Progenitor cell of endocrine pancreas (in vitro differentiated cells): ENCODE measurements around the gene AXIN2. TPM values are rescaled to one million over a fixed set of nuclear protein-coding genes. Genes with fewer than 3 reads are reported as not detected.
A peak's percentile ranks its signal among the peaks of the same experiment; 100 is the strongest.

Experiments used
- DNase-seq: peaks from one replicate; pipeline ENCODE4 v3.0.0; 2021; ENCODE audit warnings: low spot score; ENCODE audit not compliant: unreplicated experiment
- H3K27ac Mint-ChIP-seq: 2 replicates; pipeline ENCODE4 v1.8.0; 2021; ENCODE audit warnings: mild to moderate bottlenecking, moderate library complexity, mixed read lengths
- H3K27me3 Mint-ChIP-seq: 2 replicates; pipeline ENCODE4 v1.8.0; 2021; ENCODE audit warnings: mixed read lengths
- H3K36me3 Mint-ChIP-seq: 2 replicates; pipeline ENCODE4 v1.8.0; 2022; ENCODE audit warnings: mixed read lengths; ENCODE audit not compliant: insufficient read depth
- H3K4me1 Mint-ChIP-seq: 2 replicates; pipeline ENCODE4 v1.8.0; 2021; ENCODE audit warnings: low read depth, mixed read lengths
- H3K4me3 Mint-ChIP-seq: 2 replicates; pipeline ENCODE4 v1.8.0; 2021; ENCODE audit warnings: low read depth, mild to moderate bottlenecking, moderate library complexity, mixed read lengths
- H3K9me3 Mint-ChIP-seq: 2 replicates; pipeline ENCODE4 v1.8.0; 2021; ENCODE audit warnings: low read depth, mixed read lengths
- long read RNA-seq: library from polyadenylated mRNA; unstranded; transcript quantifications from one replicate; pipeline ENCODE4 v2.0.0, GENCODE V29; 2020
- total RNA-seq: library from RNA; stranded (reverse); gene quantifications from 2 replicates; pipeline ENCODE4 v1.2.1, GENCODE V29; 2021
- TF ChIP-seq, protein P1 (sequence below): fragments of 200-600 bp; sonication (generic); IDR thresholded peaks from one replicate; pipeline ENCODE4 v1.5.0; 2021; ENCODE audit warnings: antibody characterized with exemption, mild to moderate bottlenecking; ENCODE audit not compliant: unreplicated experiment

AXIN2 gene, protein sequence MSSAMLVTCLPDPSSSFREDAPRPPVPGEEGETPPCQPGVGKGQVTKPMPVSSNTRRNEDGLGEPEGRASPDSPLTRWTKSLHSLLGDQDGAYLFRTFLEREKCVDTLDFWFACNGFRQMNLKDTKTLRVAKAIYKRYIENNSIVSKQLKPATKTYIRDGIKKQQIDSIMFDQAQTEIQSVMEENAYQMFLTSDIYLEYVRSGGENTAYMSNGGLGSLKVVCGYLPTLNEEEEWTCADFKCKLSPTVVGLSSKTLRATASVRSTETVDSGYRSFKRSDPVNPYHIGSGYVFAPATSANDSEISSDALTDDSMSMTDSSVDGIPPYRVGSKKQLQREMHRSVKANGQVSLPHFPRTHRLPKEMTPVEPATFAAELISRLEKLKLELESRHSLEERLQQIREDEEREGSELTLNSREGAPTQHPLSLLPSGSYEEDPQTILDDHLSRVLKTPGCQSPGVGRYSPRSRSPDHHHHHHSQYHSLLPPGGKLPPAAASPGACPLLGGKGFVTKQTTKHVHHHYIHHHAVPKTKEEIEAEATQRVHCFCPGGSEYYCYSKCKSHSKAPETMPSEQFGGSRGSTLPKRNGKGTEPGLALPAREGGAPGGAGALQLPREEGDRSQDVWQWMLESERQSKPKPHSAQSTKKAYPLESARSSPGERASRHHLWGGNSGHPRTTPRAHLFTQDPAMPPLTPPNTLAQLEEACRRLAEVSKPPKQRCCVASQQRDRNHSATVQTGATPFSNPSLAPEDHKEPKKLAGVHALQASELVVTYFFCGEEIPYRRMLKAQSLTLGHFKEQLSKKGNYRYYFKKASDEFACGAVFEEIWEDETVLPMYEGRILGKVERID
- 10.2 and 10.7 TPM in 2 replicates for total RNA-seq
- long read RNA-seq, partial matches to known transcripts, result 0 of 1 reads
- long read RNA-seq, other reads (novel, unspliced or antisense), result 1 of 1 reads

DNA sequence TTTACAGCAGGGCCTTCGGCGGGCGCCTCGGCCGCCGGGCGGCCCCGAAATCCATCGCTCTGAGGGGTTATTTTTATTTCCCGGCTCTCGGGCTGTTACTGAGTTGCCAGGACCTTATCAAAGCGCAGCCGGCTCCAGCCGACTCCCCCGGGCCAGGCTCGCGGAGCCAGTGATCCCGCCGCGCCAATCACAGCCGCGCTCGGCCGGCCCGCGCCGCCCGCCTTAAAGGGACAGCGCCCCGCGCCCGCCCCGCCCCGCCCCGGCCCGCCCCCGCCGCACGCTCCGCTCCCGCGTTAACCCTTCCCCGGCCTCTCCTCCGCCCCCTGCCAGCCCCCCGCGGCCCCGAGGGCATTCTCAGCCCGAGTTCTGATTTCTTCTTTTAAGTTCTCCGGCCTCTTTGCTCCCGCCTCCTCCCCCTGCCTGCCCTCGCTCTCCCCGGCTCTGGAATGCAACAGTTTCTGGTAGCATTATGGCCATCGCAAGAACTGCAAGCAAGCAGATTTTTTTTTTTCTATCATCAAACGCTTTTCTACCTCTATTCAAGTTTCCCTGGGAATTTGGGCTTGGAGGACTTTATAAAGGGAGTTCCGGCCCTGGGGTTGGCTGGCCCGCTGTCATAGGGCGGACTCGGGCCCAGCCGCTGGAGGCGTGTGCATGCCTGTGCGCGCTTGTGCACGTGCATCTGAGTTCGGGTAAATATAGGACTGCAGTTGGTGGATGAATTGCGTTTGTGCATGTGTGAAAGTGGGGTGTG is at the start of gene AXIN2:
Gene AXIN2 (minus strand): TSS at position 197 of the 754 bp plus-strand sequence. CDS start 3,028 bp downstream, outside the sequence.
- peaks cover 18% of the 10 kb centered on the region for H3K4me1 Mint-ChIP-seq
- no peaks in the 10 kb centered on the region for H3K9me3 Mint-ChIP-seq
- H3K4me3 Mint-ChIP-seq, result peak within 1 kb of the TSS; percentile 83
- peak; percentile 80 for DNase-seq
- TF ChIP-seq, protein P1, sequence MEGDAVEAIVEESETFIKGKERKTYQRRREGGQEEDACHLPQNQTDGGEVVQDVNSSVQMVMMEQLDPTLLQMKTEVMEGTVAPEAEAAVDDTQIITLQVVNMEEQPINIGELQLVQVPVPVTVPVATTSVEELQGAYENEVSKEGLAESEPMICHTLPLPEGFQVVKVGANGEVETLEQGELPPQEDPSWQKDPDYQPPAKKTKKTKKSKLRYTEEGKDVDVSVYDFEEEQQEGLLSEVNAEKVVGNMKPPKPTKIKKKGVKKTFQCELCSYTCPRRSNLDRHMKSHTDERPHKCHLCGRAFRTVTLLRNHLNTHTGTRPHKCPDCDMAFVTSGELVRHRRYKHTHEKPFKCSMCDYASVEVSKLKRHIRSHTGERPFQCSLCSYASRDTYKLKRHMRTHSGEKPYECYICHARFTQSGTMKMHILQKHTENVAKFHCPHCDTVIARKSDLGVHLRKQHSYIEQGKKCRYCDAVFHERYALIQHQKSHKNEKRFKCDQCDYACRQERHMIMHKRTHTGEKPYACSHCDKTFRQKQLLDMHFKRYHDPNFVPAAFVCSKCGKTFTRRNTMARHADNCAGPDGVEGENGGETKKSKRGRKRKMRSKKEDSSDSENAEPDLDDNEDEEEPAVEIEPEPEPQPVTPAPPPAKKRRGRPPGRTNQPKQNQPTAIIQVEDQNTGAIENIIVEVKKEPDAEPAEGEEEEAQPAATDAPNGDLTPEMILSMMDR, result peak; percentile 17
- H3K36me3 Mint-ChIP-seq, result no peaks in the 10 kb centered on the region
- H3K27me3 Mint-ChIP-seq, result peaks cover 19% of the 10 kb centered on the region
- H3K27ac Mint-ChIP-seq, result peak within 1 kb of the TSS; percentile 92

DNA sequence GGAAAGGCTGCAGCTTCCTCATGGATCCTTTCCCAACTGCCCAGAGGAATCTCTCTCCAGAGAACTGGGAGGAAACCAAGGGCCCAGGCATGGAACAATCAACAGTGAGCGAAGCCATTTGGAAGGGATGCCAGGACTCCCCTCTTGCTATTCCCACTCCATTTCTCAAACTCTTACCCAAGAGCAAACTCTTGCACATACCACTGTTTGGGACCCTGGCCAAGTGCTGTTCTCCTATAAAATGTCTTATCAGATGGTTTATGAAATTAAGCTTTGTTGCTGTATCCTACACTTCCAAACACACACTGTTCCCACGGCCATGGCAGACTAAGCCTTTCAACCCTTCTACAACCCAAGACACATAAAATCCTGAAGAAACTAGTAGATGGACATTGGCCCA is 48.3 kb upstream of the AXIN2 start:
- no peaks in the 10 kb centered on the region for H3K36me3 Mint-ChIP-seq
- DNase-seq, result no peak
- H3K9me3 Mint-ChIP-seq, result no peaks in the 10 kb centered on the region
- no peak overlapping the region for H3K4me3 Mint-ChIP-seq
- TF ChIP-seq, protein P1, result no peak
- H3K27me3 Mint-ChIP-seq, result no peaks in the 10 kb centered on the region
- H3K27ac Mint-ChIP-seq, result no peak overlapping the region
- H3K4me1 Mint-ChIP-seq, result no peaks in the 10 kb centered on the region

DNA sequence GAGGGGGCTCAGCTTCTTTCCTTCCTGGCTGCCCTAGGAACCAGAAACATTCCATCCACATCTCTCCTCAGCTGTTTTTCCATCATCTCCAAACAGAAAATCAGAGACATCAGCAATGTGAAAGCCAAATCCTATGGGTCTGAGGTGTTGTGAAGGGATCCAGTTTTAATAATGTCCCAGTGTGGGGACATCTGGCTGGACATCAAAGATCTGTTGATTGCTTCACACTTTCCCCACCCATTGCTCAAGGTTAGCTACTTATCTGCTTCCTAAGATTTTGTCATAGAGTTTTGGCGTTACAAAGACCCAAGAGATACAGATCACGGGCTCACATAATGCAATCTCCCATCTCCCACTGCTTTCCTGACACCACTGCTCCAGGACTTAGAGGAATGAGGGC is 47.8 kb upstream of the AXIN2 start:
- DNase-seq, result no peak
- H3K27ac Mint-ChIP-seq, result no peak overlapping the region
- TF ChIP-seq, protein P1, result no peak
- H3K4me1 Mint-ChIP-seq, result no peaks in the 10 kb centered on the region
- H3K9me3 Mint-ChIP-seq, result no peaks in the 10 kb centered on the region
- H3K4me3 Mint-ChIP-seq, result no peak overlapping the region
- no peaks in the 10 kb centered on the region for H3K36me3 Mint-ChIP-seq
- H3K27me3 Mint-ChIP-seq, result no peaks in the 10 kb centered on the region

DNA sequence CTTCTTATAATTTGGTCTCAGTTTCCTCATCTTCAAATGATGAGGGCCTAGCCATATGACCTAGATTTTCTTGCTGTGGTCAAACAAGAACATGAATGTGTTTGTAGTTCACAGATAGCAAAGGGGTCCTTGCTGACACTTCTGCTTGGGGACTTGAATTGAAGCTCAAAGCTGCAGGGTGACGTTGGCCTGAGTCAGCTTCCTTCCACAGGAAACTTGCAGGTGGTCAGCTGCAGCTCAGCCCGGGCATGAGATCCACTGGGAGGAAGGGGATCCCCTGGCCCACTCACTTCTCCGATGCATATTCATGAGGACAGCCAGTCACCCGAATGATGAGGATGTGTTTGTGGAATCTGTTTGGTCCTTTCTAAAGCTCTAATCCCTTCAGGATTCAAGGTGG is 42.6 kb upstream of the AXIN2 start:
- Mint-ChIP-seq H3K4me1 (peaks cover 5% of the 10 kb centered on the region), H3K27ac (no peak overlapping the region), H3K4me3 (no peak overlapping the region), H3K9me3 (no peaks in the 10 kb centered on the region), H3K36me3 (no peaks in the 10 kb centered on the region), H3K27me3 (no peaks in the 10 kb centered on the region)
- DNase-seq, result no peak
- TF ChIP-seq, protein P1, result no peak

DNA sequence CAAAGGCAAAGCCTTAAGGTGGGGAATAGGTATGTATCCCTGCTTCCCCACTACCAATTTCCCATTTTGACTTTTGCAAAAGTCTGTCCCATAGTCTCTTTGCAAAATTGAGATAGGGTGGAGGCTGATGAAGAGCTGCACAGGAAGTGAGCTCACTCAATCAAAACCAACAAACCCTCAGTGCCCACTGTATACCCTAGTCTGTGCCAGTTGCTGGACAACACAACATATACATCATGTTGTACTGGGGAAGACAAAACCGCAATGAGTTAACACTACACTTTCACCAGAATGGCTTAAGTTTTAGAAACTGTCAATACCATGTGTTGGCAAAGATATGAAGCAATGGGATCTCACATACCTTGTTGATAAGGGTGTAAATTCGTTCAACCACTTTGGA is 40.4 kb upstream of the AXIN2 start:
- TF ChIP-seq, protein P1, result no peak
- DNase-seq, result no peak
- Mint-ChIP-seq H3K4me1 (peaks cover 5% of the 10 kb centered on the region), H3K9me3 (no peaks in the 10 kb centered on the region), H3K4me3 (no peak overlapping the region), H3K27ac (no peak overlapping the region), H3K36me3 (no peaks in the 10 kb centered on the region), H3K27me3 (no peaks in the 10 kb centered on the region)
